ENCODE measurements around the gene GALNS. TPM values are rescaled to one million over a fixed set of nuclear protein-coding genes. Genes with fewer than 3 reads are reported as not detected.

The GALNS gene
- total and polyA plus RNA-seq, 2 of the 13 experiments (the other 11 are each of a cell fraction or from before 2014, with no cell fraction given): 9.2 to 9.8 TPM

DNA sequence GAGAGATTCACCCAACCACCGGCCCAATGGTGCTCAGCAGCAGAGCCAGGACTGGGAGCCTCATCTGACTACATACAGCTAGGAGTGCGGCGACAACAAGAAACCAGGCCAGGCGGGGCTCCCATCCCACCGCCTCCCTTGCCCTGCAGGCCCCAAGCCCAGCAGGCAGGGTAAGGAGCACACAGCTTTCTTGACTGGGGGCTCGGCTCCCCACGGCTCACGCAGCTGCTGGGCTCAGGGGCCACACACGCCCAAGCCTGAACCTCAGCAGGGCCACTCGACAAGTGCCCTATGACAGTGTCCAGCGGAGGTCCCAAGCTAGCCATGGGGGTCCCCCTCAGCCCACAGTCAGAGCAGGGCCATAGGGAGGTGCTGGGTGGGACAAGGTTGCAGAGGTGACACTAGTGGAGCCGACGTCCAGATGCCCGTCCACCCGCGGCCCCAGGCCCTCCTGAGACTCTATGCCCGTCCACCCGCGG is 85.4 kb downstream of the GALNS start:
- H3K9ac ChIP-seq (ENCODE audit: insufficient read depth, low read depth, low read length): peak overlapping the region; percentile 32; the same call in 1 of the 2 replicates
- H2AFZ ChIP-seq (ENCODE audit: low read length): no peak overlapping the region
- peak overlapping the region; percentile 26 for H3K27ac ChIP-seq (ENCODE audit: extremely low read length, insufficient read depth, low read length)
- WGBS (ENCODE audit: low lambda C conversion rate): 46% methylated on average over 11 of the region's 19 CpGs
- no peaks in the 10 kb centered on the region for H3K9me3 ChIP-seq (ENCODE audit: low read length)
- ChIA-PET POLR2A (interaction anchor here (1.0 to 1.6 kb wide), 6 partner anchors 8 to 39 kb away, joined by 3 to 8 read pairs (median 5); partner anchors contain the start of gene PIEZO1), CTCF (ENCODE audit: low intra/inter-chr PET ratio, low total read pairs) (no interaction called here)
- H4K20me1 ChIP-seq (ENCODE audit: insufficient read depth, low read length): peaks cover 16% of the 10 kb centered on the region; the same call in 1 of the 2 replicates
- no peak for FAIRE-seq
- intact Hi-C loops (cut with micrococcal nuclease; ENCODE audit: unreplicated experiment): loop anchor here (1.0 to 2.0 kb wide), 2 partner anchors 13 to 23 kb away; partner anchors contain the start of gene PIEZO1
- no peak; the same call in 2 of the 3 replicates for ATAC-seq
- in situ Hi-C loops (cut with HindIII; ENCODE audit: extremely low pct_ligation_motif_present, low pct_unique_long_range_greater_than_20kb): no loop called here
- DNase-seq (ENCODE audit: low spot score): no peak
- no TSS peak for BruUV-seq (replicated peaks)
- peaks cover 0 to 4% of the 10 kb centered on the region in 2 experiments; a peak in 2 of 5 replicates for H3K36me3 ChIP-seq (replicated peaks in 1 of 2; ENCODE audit: control insufficient read depth in 1 of 2, insufficient read depth in 2 of 2, low read length in 2 of 2)
- H3K4me1 ChIP-seq (ENCODE audit: insufficient read depth, low read length): peaks cover 36% of the 10 kb centered on the region
- peak overlapping the region; percentile 43 for H3K4me2 ChIP-seq (ENCODE audit: low read depth, low read length)
- peak overlapping the region in 2 of 3 experiments; percentile 9 to 41; a peak in 3 of 6 replicates for H3K4me3 ChIP-seq (replicated peaks in 1 of 3; ENCODE audit: insufficient read depth in 1 of 3, low read depth in 2 of 3, low read length in 3 of 3)
- H3K27me3 ChIP-seq (ENCODE audit: control insufficient read depth in 1 of 2, insufficient read depth in 2 of 2, low read length in 2 of 2): no peaks in the 10 kb centered on the region
- H3K79me2 ChIP-seq (ENCODE audit: insufficient read depth, low read length): peaks cover 38% of the 10 kb centered on the region
- no peak for TF ChIP-seq KLF12 (CRISPR knock-in tag; IDR thresholded peaks at IDR 0.05; ENCODE audit: borderline replicate concordance)
- TF ChIP-seq KLF6 (CRISPR knock-in tag; IDR thresholded peaks at IDR 0.05): no peak
- no peak for TF ChIP-seq ZNF615 (CRISPR knock-in tag; IDR thresholded peaks at IDR 0.05; ENCODE audit: borderline replicate concordance)
- no peak for TF ChIP-seq ZNF614 (CRISPR knock-in tag; IDR thresholded peaks at IDR 0.05; ENCODE audit: borderline replicate concordance)
- TF ChIP-seq ZNF678 (CRISPR knock-in tag; IDR thresholded peaks at IDR 0.05): no peak
- TF ChIP-seq ZNF337 (CRISPR knock-in tag; IDR thresholded peaks at IDR 0.05; ENCODE audit: borderline replicate concordance, low read depth): no peak
- no peak for TF ChIP-seq FOSL2 (CRISPR knock-in tag; IDR thresholded peaks at IDR 0.05)
- TF ChIP-seq ETV6 (CRISPR knock-in tag; conservative IDR thresholded peaks at IDR 0.05): no peak
- 0 out of 2 replicates have a peak, but pooled peaks have one; percentile 1 for TF ChIP-seq GABPB1 (CRISPR knock-in tag; IDR thresholded peaks at IDR 0.05)
- TF ChIP-seq ZNF749 (CRISPR knock-in tag; IDR thresholded peaks at IDR 0.05; ENCODE audit: borderline replicate concordance): no peak
- peak; percentile 51 for TF ChIP-seq AGO2 (optimal IDR thresholded peaks at IDR 0.05; ENCODE audit: low read depth, low read length)
- TF ChIP-seq, protein P1, sequence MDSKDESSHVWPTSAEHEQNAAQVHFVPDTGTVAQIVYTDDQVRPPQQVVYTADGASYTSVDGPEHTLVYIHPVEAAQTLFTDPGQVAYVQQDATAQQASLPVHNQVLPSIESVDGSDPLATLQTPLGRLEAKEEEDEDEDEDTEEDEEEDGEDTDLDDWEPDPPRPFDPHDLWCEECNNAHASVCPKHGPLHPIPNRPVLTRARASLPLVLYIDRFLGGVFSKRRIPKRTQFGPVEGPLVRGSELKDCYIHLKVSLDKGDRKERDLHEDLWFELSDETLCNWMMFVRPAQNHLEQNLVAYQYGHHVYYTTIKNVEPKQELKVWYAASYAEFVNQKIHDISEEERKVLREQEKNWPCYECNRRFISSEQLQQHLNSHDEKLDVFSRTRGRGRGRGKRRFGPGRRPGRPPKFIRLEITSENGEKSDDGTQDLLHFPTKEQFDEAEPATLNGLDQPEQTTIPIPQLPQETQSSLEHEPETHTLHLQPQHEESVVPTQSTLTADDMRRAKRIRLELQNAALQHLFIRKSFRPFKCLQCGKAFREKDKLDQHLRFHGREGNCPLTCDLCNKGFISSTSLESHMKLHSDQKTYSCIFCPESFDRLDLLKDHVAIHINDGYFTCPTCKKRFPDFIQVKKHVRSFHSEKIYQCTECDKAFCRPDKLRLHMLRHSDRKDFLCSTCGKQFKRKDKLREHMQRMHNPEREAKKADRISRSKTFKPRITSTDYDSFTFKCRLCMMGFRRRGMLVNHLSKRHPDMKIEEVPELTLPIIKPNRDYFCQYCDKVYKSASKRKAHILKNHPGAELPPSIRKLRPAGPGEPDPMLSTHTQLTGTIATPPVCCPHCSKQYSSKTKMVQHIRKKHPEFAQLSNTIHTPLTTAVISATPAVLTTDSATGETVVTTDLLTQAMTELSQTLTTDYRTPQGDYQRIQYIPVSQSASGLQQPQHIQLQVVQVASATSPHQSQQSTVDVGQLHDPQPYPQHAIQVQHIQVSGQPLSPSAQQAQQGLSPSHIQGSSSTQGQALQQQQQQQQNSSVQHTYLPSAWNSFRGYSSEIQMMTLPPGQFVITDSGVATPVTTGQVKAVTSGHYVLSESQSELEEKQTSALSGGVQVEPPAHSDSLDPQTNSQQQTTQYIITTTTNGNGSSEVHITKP (CRISPR knock-in tag; IDR thresholded peaks at IDR 0.05; ENCODE audit: low read depth): 0 out of 2 replicates have a peak, but pooled peaks have one; percentile 11
- TF ChIP-seq RBM39 (IDR thresholded peaks at IDR 0.05; ENCODE audit: low read depth, low read length, poor library complexity, severe bottlenecking): no peak
- TF ChIP-seq U2AF1 (optimal IDR thresholded peaks at IDR 0.05; ENCODE audit: low read depth, low read length): peak; percentile 1
- TF ChIP-seq, protein P2, sequence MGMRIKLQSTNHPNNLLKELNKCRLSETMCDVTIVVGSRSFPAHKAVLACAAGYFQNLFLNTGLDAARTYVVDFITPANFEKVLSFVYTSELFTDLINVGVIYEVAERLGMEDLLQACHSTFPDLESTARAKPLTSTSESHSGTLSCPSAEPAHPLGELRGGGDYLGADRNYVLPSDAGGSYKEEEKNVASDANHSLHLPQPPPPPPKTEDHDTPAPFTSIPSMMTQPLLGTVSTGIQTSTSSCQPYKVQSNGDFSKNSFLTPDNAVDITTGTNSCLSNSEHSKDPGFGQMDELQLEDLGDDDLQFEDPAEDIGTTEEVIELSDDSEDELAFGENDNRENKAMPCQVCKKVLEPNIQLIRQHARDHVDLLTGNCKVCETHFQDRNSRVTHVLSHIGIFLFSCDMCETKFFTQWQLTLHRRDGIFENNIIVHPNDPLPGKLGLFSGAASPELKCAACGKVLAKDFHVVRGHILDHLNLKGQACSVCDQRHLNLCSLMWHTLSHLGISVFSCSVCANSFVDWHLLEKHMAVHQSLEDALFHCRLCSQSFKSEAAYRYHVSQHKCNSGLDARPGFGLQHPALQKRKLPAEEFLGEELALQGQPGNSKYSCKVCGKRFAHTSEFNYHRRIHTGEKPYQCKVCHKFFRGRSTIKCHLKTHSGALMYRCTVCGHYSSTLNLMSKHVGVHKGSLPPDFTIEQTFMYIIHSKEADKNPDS (CRISPR knock-in tag; IDR thresholded peaks at IDR 0.05): no peak
- TF ChIP-seq NRL (CRISPR knock-in tag; IDR thresholded peaks at IDR 0.05; ENCODE audit: borderline replicate concordance): no peak; the same call in 1 of the 2 replicates
- TF ChIP-seq MED1 (CRISPR knock-in tag; IDR thresholded peaks at IDR 0.05): no peak
